H4 (cell line): ENCODE results near the gene ITPKB. TPM values are rescaled to one million over a fixed set of nuclear protein-coding genes. Genes with fewer than 3 reads are reported as not detected.
A peak's percentile ranks its signal among the peaks of the same experiment; 100 is the strongest.
"Not testable (repeated sequence)": the region's sequence is repeated elsewhere in the genome, so short reads cannot be mapped to it uniquely, and the experiment has no call there.

ENCODE experiments used
- DNase-seq: peaks from one replicate; pipeline ENCODE4 v3.0.0-alpha.2; 2015; ENCODE audit warnings: low spot score
- total RNA-seq: library from RNA; depleted of rRNA; stranded (reverse); fragments of >200 nt; shearing (Covaris generic); gene quantifications from 2 replicates; pipeline ENCODE4 v1.2.3, GENCODE V29; 2014; rRNA removed

The ITPKB gene
- total RNA-seq: 1.9 and 2.1 TPM in 2 replicates

DNA sequence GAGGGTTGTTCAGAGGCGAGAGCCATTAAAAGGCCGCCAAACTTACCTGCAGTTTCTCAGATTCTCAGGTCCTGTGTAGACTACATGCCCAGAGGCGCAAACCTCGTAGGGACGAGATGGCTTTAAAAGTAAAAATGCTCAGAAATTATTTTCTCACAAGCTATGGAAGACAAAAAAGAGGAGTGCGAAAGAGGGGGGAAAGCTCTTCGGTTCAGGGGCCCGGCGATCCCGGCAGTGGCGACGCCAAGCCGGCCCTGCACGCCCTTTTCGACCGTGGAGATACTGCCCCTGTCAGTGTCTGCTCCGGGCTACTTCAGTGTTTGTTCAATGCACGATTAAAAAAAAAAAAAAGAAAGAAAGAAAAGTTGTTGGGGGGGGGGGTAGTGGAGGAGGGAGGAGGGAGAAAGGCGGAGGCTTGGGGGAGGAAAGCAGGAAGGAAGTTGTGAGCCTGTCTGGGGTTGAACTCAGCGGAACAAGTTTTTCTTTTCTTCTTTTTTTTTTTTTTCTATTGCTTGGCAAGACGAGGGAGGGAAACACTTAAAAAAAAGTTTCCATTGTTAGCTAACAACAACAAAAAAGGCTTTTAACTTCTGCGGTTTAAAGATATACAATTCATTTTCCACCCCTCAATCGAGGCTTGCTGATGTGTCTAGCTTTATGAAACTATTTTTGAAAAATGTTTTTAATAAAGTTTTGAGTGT lies at the start of gene ITPKB:
Gene ITPKB (minus strand): TSS at position 288 of the 701 bp plus-strand sequence. CDS start 1,824 bp downstream, outside the sequence.
- peak; percentile 73 for DNase-seq

DNA sequence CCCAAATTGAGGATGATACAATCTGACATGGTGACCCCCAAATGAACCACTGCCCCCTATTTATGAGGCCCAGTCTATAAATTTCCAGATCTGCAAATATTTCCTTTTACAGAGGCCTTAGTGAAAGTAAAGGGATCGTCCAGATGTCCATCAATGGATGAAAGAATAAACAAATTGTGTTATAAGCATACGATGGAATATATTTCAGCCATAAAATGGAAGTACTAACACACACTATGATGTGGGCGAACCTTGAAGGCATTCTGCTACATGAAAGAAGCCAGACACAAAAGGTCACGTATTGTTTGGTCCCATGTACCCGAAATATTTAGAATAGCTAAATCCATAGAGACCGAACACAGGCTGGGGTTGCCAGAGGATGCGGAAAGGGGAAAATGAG lies 48.6 kb upstream of the ITPKB start:
- no peak for DNase-seq

DNA sequence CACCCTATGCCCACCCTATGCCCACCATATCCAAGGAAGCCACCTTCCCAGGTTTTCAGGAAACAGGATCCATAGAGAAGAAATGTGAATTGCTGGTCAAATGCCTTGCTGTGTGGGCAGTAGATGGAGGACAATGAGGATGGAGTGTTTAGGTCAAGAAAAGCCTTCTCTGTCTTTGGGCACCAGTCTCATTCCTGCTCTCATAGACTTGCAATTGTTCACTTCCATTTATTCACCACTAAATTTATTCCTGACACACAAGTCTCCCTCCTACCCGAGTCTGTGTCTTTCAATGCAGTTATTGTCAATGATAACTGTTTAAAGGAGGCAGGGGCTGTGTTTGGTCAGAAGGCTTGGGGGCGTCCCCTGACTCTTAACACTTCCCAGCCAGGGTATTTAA lies 48.0 kb upstream of the ITPKB start:
- DNase-seq: no peak

DNA sequence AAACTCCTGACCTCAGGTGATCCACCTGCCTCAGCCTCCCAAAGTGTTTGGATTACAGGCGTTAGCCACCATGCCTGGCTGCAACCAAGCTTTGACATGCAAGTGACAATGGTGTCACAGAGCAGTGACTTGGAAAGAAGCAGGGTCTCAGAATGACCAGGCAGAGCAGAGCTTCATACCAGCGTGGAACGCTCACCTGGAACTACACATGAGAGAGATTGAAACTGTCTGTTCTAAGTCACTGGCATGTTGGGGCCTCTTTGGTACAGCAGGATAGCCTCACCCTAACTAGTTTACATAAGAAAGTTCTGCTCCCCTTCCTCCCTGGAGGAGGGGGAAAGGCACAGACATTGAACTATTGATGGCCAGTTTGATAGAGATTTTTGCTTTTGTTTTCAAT lies 47.5 kb upstream of the ITPKB start:
- DNase-seq: no peak

DNA sequence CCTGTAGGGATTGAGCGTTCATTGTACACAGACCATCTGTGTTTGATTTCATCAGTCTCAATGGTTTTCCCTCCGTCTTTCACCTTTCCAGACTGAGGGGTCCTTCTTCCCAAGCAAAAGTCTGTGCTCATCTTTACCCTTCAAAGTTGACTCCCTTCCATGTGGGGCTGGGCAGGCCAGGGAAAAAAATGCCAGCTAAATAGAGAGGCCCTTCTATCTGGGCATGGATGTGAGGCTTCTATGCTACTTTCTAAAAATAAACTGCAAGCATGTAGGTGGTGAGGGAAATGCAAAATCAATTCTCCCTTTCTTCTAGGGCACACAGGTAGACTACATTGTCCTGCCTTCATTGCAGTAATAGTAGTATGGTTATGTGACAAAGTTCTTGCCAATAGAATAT lies 46.7 kb upstream of the ITPKB start:
- no peak for DNase-seq

DNA sequence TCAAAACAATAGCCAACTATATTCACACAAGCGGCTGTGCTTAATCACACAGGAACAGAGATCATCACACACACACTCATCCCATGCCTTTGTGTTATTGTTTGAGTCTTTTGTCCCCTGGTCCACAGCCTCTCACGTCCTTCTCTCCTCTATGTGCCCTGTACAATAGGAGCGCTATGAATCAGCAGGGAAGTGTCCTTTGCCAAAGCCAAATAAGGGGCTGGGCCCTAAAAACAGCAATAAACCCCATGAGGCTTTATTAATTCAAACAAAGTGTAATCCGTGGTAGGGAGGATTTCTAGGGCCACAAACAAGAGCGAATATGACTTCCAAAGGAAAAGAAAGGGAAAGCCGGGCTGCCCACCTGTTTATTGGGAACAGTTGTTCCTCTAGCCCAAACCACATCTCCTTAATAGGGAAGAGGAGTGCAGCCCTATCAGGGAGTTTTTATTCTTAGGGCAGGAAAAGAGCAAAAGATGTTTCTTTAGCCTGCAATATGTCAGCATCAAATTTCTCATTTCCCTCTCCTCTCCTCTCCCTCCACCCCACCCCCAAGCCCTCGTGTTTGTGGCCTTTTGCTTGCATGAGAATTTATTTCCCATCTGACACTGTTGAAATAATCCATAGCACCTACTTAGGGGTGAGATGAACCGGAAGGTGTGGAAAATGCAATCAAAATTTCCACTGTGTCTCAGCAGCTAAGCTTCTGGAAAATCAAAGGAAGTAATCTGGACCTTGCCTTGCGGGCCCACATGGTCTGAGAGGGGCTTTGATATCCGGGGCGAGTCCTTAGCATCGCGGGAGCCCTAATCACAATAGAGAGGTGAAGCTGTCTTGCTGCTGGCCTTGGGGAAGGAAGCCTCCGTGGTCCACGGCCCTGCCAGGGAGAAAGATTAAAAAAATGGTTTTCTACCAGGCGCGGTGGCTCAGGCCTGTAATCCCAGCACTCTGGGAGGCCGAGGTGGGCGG lies 45.3 kb upstream of the ITPKB start:
- DNase-seq: no peak

DNA sequence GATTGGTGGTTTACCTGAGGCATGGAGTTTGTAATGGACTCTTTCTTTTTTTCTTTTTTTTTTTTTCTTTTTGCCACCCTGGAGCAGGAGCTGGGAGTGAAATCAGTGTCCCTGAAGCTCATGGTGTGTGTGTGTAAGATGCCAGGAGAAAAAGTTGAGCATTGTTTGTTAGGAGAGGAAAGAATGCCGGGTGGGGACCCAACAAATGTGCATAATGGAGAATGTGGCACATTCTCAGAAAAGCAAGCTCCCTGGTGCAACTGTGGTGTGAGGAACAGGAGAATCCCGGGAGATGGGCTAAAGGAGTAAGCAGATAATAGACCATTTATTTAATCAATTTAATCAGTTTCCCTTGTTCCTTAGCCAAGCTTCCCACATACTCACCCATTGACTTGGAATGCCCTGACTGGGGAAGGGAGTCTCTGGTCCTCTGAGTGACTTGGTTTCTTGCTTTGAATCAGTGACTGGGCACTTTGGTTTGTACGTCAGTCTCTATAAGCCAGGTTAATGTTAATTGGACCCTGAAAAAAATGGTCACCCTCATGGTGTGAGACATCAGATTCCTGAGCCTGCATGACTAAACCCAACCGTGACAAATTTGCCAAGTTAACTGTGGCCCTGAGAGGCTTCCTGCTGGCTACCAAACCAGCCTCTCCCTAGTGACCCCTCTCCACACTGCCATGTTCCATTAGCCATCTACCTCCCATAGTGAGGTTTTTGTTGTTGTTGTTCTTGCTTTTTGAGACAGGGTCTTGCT lies 43.9 kb upstream of the ITPKB start:
- no peak for DNase-seq

DNA sequence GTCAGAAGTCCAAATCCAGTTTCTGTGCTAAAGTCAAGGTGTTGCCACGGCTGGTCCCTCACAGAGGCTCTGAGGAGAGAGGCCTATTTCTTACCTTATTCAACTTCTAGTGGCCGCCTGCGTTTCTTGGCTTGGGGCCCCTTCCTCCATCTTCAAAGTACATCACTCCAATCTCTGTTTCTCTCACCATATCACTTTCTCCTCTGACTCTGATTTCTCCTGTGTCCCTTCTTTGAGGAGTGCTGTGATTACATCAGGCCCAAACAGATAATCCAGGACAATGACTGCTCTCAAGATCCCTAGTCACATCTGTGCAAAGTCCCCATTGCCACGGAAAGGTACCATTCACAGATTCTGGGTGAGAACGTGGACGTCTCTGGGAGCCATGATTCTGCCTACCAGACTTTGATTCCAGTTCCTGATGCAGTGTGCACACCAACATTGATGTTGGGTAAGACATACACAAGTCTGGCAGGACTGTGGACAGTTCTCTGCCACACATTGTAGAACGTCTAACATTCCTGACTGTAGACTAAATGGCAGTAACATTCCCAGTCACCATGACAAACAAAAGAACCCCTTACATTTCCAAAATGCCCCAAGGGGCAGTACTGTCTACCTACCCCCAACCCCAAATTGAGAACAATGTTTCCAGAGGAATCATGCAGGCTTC lies 43.0 kb upstream of the ITPKB start:
- no peak for DNase-seq

DNA sequence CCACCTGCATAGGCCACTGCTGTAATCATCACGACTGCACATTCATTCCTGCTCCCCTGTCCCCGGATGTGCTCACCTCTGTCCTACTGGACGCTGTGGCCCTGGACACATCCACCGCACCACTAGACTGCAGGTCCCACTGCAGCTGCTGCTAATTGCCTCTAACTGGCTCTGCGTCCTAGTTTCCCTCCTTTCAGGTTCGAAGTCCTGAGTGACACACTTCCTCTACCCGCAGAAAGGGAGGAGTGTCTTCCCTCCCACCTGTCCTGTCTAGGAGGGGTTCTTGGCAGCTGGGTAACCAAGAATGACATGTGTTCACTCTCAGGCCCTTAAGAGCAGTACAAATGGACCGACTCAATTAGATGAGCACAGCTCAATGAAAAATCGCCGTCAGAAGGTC lies 40.5 kb upstream of the ITPKB start:
- no peak for DNase-seq

DNA sequence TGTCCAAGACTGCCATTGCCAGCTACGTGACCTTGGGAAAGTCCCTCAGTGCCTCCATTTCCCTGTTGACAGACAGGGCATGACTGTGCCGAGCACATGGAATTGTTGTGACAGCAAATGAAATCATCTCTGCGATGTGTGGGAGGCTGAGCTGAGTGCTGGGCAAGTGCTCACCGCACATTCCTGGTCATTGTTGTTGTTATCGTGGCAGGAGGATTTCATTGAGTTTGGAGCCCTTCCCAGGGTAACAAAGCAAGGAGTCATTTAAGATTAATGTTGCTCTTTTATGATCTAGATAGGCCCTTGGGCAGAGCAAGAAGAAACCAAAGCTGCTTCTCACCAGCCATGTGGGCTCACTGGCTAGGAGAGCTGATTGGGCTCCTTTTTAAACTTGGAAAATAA lies 39.6 kb upstream of the ITPKB start:
- DNase-seq: peak; percentile 70

DNA sequence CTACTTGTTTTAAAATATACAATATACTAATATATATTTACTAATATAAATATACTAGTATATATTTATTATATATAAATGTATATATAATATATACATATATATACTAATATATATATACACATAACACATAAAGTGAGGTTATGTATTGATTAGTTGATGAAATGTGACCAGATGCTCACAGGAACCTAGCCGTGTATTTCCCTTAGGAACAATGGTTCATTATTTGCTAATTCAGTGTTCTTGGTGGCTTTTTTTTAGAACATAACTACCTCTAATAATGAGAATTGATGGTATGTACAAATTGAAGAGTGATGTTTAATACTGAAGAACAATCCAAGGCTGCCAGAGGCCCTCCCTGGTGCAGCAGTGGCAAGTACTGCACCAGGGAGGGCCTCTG lies 37.9 kb upstream of the ITPKB start:
- no peak for DNase-seq

DNA sequence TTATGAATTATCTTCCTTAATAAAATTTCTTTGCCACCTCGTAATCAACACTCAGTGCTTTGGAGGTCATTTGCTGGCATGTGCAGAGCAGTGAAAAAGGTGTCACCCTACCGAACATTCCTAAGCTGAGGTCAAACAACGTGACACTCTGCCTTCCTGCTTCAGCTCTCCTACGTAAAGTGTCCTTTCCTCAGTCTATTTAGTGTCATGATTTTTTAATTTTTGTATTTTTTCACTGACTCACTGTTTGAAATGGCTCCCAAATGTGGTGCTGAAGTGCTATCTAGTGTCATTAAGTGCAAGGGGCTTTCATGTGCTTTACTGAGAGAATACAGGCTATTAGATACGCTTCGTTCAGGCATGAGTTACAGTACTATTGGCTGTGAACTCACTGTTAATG lies 37.0 kb upstream of the ITPKB start:
- no peak for DNase-seq

DNA sequence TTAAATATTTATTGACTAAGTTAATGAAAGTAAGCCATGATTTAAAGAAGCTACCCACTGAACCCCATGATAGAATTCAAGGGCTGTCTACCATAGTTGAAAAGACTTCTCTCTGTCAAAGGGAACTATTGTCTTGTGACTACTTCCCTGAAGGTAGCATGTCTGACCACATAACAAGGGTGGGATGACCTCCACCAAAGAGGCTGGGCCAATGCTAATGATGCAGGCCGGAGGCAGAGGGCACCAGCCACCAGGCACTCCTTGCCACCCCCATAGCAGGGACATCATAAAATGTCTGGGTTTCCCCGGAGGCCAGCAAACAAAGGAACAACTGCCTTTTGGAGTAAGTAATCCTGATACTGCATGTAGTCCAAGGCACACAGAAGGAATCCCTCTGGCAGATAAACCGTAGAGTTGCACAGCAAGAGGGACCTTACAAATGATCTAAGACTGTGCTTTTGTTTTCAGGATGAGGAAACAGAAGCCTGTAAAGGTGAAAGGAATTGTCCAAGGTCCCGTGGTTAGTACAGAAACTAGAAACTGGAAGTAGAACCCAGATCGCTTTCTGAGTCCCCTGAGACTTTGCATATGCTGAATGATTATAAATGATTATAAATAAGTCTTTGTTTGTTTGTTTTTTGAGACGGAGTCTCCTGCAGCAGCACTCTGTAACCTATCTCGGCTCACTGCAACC lies 33.5 kb upstream of the ITPKB start:
- no peak for DNase-seq

DNA sequence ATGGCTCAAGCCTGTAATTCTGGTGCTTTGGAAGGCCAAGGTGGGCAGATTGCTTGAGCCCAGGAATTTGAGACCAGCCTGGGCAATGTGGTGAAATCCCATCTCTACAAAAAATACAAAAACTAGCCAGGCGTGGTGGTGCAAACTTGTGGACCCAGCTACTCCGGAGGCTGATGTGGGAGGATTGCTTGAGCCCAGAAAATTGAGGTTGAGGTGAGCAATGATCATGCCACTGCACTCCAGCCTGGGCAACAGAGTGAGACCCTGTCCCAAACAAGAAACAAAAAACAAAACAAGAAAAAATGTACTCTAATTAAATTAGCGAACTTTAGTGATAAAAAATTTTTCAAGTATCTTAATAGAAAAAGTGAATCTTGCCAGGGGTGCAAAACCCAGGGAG lies 28.1 kb upstream of the ITPKB start:
- not testable (repeated sequence) for DNase-seq

DNA sequence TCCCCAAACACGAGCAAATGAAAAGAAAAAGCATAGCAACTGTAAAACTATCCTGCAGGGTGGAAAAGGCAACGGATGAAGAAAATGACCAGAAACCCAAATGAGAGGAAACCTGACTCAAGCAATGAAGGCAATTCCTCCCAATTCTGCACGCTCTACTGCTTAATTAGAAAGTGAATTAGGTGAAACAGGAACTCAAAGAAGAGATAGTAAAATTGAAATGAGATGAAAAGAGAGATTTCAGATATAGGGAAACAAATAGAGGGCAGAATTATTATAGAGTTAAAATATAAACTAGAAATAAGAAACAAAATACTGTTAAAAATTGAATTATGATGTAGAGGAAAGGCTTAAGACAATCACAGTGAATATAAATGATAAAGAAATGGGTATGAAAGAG lies 27.5 kb upstream of the ITPKB start:
- DNase-seq: no peak

DNA sequence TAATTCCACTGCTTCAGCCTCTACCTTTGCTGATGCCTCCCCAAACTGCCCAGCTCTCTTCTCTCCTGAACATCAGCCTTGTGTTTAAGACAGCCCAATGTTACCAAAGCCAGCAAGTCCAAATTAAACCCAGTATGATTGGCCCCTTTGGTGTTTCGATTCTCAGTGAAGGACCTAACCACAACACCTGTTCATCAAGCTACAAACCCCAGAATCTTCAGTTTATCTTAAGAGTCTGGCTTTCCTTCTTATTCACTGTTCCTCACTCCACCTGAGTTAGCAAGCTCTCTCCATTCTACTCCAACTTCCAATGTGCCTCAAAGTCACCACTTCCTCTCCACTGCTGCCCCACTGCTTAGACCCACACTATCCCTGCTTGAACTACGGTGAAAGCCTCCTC lies 25.5 kb upstream of the ITPKB start:
- DNase-seq: no peak

DNA sequence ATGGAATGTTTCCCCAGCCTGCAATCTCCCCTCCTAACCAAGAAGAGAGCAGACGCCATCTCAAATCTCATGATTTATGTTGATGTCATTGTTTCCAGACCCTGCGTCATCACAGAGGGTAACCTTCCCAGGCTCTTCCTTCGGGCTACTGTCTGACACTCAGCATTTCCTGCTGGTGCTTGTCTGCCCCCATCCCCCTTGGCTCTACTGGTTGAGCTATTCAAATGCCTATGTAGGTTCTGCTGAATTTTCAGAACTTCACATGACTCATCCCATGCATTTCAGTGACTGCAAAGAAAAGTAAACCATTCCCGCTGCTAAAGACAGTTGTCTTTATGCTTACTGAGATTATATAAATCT lies 24.8 kb upstream of the ITPKB start:
- DNase-seq: peak; percentile 77

DNA sequence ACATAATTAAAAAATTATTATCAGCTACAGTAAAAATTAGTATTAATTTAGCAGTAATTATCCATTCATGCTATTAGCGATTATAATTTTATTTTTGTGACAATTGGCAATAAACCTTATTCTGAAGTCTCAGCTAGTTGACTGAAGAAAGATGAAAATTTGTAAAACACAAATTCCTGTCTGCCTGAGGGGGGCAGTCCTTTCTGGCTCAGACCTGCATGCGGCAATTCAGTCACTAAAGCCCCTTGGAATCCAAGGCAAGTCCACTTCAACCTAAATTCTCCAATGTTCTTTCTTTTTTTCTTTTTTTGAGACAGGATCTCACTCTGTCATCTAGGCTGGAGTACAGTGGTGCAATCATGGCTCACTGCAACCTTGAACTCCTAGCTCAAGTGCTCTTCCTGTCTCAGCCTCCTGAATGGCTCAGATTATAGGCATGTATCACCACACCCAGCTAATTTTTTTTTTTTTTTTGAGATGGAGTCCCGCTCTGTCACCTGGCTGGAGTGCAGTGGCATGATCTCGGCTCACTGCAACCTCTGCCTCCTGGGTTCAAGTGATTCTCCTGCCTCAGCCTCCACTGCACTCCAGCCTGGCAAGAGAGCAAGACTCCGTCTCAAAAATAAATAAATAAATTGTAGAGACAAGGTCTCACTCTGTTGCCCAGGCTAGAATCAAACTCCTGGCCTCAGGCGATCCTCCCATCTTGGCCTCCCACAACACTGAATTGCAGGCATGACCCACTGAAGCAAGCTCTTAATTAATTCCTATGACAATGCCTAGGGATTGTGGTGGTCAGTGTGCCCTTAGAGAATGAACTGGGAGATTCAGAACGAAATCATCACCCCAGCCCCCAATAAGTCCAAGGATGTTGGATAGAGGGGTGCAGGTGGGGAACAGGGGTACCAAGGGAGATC lies 24.2 kb upstream of the ITPKB start:
- no peak for DNase-seq

DNA sequence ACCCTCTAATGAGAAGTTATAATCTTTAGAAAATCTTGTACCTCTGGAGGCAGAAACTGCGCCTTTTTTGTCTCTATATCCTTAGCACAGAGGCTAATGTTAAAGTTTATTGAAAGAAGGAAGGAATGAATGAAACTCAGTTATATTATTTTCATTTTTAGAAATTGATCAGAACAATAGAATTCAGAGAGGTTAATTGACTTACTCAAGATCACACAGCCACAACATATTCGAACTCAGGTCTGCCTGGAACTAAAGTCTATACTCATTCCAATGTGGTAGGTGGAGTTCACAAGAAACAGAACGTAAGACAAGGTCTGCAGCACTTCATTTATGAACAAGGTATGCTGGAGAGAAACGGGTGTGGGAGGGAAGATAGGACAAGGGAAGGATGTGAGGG lies 23.0 kb upstream of the ITPKB start:
- no peak for DNase-seq

DNA sequence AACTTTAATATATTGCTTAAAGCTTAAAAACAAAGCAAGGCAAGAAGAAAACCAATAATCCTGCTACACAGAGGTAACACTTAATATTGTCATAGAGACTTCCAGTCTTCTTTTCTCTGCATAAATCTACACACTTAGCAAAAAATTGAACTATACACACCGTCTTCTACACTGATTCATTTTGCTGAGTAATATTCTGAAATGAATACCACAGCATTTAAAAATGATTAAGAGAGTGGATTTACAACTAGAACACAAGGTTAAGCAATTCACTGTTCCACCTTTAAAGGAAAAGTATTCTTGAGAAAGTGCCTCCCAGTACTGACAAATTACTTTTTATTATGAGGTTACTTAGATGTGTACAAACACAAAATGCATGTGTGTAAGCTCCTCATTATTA lies 22.2 kb upstream of the ITPKB start:
- no peak for DNase-seq
